LNCAP (cell line): Measurements from ENCODE around the gene APPL2.

Experiments used
- TF ChIP-seq, protein P1 (sequence below): fragments of 450-650 bp; IDR thresholded peaks from 2 replicates; pipeline ENCODE4 v1.5.1; 2017; ENCODE audit warnings: mild to moderate bottlenecking

Gene APPL2

DNA sequence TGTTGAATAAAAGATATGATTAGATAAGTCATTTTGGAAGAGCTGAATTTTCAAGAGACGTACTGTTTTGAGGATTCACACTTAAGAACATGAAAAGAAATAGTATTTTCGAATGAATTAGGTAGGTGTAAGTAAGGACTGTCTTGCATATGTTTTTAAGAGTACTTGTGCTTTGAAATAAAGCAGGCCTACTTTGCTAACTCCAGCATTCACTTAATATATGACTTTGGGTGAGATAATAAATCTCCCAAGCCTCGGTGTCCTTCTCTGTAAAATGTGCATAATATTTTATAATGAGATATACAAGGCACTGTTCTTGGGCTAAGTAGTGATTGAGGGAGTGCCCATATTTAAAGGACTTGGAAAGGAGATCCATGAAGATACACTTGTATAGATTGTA, 73.8 kb downstream of the APPL2 start:
- TF ChIP-seq, protein P1, sequence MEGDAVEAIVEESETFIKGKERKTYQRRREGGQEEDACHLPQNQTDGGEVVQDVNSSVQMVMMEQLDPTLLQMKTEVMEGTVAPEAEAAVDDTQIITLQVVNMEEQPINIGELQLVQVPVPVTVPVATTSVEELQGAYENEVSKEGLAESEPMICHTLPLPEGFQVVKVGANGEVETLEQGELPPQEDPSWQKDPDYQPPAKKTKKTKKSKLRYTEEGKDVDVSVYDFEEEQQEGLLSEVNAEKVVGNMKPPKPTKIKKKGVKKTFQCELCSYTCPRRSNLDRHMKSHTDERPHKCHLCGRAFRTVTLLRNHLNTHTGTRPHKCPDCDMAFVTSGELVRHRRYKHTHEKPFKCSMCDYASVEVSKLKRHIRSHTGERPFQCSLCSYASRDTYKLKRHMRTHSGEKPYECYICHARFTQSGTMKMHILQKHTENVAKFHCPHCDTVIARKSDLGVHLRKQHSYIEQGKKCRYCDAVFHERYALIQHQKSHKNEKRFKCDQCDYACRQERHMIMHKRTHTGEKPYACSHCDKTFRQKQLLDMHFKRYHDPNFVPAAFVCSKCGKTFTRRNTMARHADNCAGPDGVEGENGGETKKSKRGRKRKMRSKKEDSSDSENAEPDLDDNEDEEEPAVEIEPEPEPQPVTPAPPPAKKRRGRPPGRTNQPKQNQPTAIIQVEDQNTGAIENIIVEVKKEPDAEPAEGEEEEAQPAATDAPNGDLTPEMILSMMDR, result no peak

DNA sequence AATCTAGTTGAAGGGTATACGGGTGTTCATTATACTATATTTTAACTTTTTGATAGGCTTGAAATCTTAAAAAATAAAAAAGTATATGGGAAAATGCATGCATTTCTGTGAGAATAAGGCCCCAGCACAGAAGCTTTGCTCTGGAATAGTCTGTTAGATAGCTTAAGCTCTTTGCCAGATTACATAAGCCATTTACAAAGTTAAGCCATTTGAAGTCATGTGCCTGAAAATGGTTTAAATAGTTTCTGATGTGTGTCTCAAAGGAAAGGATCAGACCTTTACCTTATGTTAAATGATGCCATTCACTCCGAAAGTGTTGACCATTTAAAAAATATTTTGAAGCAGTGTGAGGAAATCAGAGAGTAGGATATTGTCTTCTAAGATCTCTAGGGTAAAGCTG, 77.1 kb downstream of the APPL2 start:
- TF ChIP-seq, protein P1, result no peak

DNA sequence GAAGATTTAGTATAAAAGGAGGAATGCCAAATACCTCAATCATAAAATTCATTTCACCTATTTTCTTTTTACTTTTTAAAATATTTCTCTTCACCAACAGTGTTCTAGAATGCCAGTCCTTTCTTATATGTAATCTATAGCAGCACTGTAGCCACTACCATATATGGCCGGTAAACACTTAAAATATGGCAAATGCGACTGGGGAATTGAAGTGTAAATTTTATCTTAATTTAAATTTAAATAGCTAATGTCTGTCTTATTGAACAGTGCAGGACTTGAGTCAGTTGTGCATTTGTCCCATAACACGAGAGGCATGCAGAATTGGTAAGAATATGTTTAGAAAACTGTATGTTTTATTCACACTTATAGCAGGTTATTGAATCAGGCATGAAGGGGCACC, 78.4 kb downstream of the APPL2 start:
- TF ChIP-seq, protein P1, result no peak

DNA sequence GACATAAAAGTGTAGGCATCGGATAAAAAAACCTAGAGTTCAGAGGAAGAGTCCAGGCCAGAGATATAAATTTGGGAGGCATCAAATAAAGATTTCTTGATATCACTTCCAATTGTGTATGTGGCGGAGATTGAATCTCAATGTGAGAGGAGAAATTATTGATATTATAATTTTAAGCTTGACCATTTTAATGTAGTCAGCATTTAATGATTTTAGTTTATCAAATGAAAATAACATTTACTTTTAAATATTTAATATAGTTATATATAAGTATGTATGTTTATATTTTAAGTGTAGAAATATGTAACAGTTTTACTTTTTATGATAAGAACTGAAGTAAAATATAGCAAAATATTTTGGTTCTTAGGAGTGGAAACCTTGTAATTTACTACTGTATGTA, 79.7 kb downstream of the APPL2 start:
- TF ChIP-seq, protein P1, result no peak

DNA sequence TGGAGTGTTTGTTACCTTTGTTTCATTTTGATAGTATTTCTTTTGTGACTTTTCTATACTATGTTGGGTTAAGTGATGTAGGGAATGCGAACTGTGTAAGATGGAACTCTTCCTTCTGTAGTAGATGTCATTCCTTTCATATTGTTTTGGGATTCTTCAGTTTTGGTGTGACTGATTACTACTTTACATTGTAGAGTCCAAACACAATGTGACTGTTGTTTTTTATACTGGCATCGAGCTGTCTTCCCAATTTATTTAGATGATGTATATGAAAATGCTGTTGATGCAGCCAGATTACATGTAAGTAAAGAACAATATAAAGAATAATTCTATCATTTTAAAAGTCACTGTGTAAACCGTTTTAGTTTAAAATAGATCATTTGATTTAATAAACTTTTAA, 93.7 kb downstream of the APPL2 start:
- TF ChIP-seq, protein P1, result no peak

DNA sequence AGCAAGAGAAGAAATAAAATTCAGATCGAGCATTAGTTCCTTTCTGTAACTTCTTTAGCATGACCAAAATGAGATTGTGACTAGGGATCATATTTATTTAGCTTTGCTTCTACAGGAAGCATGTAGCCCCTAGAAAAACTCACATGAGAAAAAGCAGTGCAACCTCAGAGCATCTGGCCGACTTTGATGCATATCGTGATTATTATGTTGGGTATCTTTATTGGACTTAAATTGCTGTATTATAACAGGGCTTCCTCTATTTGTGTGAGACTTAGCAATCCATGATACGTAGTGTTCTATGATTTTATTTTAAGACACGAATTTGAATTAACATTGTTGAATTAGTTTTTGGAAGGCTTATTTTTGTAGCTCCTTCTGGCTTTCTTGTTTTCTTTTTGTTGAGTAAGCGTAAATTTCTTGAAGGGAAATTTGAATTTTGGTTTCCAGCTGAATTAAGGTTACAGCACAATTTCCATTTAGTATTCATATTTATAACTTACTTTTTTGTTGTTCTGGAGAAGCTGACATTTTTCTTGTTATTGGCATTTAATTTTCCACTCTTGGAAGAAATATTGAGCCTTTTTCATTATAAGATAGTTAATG, 94.6 kb downstream of the APPL2 start:
- TF ChIP-seq, protein P1, result no peak

DNA sequence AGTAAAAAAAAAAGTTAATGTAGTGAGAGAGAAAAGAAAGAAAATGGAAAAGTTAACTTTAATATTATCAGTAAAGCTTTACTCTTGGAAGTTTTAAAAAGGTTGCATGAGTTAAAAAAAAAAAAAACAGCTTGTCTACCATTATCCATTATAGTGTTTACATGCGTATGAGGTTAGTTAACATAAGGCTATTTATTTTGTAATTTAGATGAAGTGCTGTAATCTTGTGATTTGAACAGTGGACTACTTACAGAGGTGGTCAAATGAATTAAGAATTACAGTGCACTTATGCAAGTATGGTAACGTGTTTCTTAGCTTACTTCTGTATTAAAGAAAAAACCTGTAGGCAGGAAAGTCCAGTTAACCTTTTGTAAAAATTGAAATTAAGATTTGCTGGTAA, 97.7 kb downstream of the APPL2 start:
- TF ChIP-seq, protein P1, result no peak
